Ecto neural progenitor cell (in vitro differentiated cells): ENCODE measurements around the gene ADIPOR2.

Experiments used
- DNase-seq: peaks from one replicate; pipeline ENCODE4 v3.0.0-alpha.2; 2018; ENCODE audit warnings: low spot score

ADIPOR2 gene

GRCh38 chr12:1799051-1799881 is 108.4 kb downstream of the ADIPOR2 start:
- DNase-seq: peak; percentile 46

GRCh38 chr12:1799882-1800400 is 109.1 kb downstream of the ADIPOR2 start:
- DNase-seq: peak; percentile 52

- peak; percentile 78 for DNase-seq
Observed at GRCh38 chr12:1800401-1801302, 109.8 kb downstream of the ADIPOR2 start.

- no peak for DNase-seq
Observed at GRCh38 chr12:1801303-1801975, 110.6 kb downstream of the ADIPOR2 start.

GRCh38 chr12:1803736-1804135 is 112.9 kb downstream of the ADIPOR2 start:
- DNase-seq: no peak

- DNase-seq: peak; percentile 93
Observed at GRCh38 chr12:1804545-1805332, 113.9 kb downstream of the ADIPOR2 start.

GRCh38 chr12:1805441-1806081 is 114.7 kb downstream of the ADIPOR2 start:
- DNase-seq: no peak

GRCh38 chr12:1806301-1807086 is 115.6 kb downstream of the ADIPOR2 start:
- no peak for DNase-seq

- DNase-seq: no peak
Observed at GRCh38 chr12:1807087-1807860, 116.4 kb downstream of the ADIPOR2 start.

GRCh38 chr12:1808036-1808797 is 117.3 kb downstream of the ADIPOR2 start:
- DNase-seq: no peak

- no peak for DNase-seq
Observed at GRCh38 chr12:1808798-1809480, 118.1 kb downstream of the ADIPOR2 start.

- DNase-seq: no peak
Observed at GRCh38 chr12:1809591-1810190, 118.8 kb downstream of the ADIPOR2 start.

GRCh38 chr12:1810201-1810930 is 119.5 kb downstream of the ADIPOR2 start:
- DNase-seq: no peak

- DNase-seq: no peak
Observed at GRCh38 chr12:1810931-1811280, 120.0 kb downstream of the ADIPOR2 start.

- no peak for DNase-seq
Observed at GRCh38 chr12:1811281-1811947, 120.5 kb downstream of the ADIPOR2 start.

GRCh38 chr12:1811948-1812291 is 121.0 kb downstream of the ADIPOR2 start:
- DNase-seq: no peak
